GM21390 (cell line): ENCODE measurements around the gene CDH24.

Experiments
- ATAC-seq: cut with Tn5 transposase; IDR thresholded peaks from one replicate; pipeline ENCODE4 v1.9.1; 2021; ENCODE audit not compliant: unreplicated experiment

The CDH24 gene

DNA sequence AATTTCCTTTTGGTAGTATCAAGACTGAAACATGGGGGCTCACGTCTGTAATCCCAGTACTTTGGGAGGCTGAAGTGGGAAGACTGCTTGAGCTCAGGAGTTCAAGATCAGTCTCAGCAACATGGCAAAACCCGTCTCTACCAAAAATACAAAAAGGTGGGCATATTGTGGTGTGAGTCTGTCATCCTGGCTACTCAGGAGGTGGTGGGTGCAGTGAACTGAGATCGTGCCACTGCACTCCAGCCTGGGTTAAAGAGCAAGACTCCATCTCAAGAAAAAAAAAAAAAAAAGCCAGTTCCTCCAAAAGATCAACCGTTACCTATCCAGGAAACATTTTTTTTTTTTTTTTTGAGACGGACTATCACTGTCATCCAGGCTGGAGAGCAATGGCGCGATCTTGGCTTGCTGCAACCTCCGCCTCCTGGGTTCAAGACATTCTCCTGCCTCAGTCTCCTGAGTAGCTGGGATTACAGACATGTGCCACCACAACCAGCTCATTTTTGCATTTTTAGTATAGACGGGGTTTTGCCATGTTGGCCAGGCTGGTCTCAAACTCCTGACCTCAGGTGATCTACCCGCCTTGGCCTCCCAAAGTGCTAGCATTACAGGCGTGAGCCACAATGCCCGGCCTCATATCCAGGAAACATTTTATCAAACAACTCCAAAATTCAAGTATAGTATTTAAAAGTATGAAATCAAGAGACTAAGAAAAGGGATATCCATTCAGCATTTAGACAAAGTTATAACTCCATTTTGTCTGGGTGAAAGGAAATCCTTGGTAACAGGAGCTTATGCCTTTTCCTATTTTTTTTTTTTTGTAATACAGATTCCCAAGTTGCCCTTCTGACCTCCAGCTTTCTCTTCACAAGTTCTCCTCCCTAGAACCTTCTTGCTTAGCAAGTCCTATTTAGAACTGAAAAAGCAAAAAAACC lies 34.2 kb upstream of the CDH24 start:
- ATAC-seq, result no peak

DNA sequence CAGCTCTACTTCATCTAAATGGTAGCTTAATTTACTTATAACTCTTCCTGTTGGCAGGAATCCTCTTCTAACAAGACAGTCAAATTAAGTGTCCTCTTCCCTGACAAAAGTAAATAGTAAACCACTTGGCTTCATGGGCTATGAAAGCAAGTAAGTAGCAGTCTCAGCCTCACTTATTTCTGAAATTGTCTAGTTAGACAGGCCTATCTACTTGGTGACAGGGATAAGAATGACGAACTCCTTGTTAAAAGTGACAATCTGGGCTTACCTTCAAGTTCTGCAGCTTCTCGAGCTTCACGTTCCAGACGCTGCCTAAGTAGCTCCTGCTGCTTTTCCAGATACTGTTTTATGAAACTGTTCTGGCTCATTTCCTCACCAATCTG lies 32.9 kb upstream of the CDH24 start:
- ATAC-seq, result no peak

DNA sequence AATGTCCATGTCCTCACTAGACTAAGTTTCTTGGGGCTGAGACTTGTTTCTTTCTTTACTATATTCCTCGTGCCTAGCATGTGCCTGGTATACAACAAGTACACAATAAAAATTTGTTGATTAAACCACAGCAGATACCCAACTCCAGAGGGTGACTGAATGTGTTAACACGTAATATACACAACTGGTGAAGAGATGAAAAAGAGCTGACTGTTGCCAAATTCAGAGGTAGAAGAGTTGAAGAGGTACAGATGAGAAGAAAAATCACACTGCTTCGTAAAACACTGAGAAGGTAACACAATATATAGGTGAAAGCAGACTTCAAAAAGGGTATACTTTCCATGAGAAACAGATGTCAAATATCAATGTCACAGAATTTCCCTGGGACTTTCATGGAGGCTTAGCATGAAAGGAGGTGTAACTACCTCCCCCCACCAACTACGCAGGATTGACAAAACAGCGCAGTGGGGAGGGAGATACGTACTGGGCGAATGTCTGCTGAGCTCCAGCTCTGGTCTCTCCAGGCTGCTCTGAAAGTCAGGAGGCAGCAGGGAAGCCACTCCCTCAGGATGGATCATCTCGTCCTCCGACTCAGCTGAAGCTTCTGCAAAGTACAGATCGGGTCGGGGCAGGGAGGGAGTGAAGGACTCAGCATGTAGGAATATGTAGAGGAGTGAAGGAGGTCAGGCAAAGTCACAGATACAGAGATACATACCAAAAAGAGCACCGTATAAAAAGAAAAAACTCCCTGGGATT lies 32.4 kb upstream of the CDH24 start:
- ATAC-seq, result no peak

DNA sequence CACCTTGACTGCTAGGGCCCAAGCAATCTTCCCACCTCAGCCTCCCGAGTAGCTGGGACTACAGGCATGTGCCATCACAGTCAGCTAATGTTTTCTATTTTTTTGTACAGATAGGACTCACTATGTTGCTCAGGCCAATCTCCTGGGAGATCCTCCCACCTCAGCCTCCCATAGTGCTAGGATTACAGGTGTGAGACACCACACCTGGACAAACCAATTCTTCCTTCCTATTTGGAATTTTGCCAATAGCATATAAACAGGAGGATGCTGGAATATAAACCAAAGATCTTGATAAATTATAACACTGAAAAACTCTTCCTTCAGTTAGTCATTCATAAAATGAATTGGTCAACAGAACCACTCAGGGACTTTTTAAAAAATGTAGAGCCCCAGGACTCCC lies 29.2 kb upstream of the CDH24 start:
- no peak for ATAC-seq

DNA sequence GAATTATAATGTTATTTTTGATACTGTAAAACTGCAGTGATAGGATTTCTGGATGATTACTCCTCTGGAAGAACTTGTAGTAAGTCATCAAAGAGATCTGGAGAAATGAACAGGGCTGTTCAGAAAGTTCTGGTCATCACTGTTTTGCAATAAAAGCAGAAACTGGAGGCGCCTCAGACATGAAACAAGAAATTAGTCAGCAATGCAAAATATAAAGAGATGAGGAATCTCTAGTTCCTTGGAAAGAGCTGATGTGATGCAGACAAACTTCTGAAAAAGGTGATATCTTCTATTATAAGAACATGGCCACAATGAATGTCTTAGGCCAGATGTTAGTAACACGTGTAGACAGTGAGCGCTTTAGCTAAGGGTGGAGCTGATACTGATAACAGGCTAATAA lies 28.1 kb upstream of the CDH24 start:
- ATAC-seq, result no peak

DNA sequence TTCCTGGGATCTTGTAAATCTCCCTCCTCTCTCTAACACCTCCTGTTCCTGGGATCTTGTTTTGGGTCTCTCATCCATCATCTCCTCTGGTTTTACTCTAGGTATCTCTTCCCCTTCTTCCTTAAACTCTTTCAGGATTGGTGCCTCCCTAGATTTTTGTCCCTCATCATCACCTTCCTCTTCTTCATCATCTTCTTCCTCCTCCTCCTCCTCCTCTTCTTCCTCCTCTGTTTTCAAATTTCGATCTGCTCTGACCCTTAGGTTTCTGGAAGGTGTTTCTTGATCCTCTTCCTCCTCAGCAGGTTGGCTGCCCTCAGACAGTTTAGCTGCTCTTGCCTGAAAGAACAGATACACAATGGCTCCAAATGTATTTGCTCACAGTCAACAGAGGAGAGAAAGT lies 23.2 kb upstream of the CDH24 start:
- no peak for ATAC-seq

DNA sequence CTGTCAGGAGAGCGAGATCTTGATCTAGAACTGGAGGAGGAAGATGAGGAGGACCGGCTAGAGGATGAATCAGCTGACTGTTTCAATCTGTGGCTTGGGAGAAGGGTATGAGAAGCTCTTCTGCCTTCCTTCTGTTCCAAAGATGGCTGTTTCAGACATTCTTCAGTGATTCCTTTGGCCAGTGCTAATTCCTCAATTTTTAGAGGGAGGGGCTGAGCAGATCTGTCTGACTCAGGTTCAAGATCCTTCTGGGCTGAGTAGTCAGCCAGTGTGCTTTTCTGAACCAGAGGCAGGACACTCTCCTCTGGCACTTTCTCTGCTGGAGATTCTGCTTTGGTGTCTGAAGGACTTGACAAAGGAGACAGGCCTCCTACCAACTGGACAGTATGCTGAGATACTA lies 22.4 kb upstream of the CDH24 start:
- ATAC-seq, result no peak

DNA sequence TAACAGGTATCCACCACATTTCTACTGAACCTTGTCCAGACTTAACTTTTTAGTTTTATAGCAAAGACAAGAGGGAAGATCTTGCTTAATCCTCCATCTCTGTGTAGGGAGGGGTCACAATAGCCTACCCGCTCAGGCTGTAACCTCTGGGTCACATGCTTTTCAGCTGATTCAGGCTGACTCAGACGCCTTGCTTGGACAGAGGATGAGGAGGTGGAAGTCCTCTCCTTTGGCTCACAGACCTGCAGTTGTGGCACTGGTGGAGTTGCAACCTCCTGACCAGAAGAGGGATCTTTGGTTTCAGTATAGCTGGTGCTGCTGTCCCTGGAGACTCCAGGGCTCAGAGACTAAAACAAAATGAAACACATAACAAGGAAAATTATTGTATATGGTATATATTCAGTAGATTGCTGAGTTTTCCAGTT lies 21.4 kb upstream of the CDH24 start:
- no peak for ATAC-seq

DNA sequence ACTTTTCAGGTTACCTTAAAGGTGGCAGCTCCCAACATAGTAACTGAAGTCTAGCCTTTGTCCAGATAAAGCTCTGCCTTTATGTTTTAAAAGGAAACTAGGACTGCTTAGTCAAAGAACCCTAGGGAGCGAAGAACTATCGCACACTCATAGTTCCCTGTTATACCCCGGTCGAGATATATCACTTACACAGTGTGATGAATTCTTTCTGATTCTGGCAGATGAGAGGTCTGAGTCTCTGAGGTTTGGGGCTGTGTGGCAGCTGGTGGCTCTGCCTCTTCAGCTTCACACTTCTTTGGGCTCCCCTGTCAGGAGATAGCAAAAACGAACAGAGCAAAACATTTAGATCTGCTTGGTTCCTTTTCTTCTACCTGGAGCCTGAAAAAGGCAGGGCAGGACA lies 20.6 kb upstream of the CDH24 start:
- ATAC-seq, result no peak

DNA sequence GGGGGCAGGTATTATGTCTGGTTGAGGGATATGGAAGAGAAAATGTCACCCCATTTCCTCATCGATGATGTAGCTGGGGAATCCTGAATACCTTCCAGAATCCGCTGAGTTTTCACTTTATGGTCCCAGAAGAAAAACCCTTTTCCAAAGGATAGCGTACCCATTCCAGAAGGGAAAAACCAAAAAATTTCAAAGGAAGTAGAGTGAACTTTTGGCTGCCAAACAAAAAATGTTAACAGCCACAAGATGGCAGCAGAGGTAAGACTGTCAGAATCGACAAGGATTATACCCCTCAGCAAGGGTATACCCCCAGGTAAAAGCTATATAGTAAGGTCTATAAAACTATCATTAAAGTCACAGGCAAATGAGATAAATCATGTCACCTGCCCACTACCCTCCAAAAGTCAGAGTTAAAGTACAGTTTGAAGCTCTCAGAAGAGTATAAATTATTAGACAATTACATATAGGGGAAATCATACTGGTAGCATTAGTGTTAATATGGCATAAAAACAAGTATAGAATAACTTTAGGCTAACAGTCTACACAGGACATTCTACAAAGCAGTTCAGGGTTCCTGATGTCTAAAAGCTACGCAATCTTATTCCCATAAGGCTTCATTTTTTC lies 19.6 kb upstream of the CDH24 start:
- no peak for ATAC-seq

DNA sequence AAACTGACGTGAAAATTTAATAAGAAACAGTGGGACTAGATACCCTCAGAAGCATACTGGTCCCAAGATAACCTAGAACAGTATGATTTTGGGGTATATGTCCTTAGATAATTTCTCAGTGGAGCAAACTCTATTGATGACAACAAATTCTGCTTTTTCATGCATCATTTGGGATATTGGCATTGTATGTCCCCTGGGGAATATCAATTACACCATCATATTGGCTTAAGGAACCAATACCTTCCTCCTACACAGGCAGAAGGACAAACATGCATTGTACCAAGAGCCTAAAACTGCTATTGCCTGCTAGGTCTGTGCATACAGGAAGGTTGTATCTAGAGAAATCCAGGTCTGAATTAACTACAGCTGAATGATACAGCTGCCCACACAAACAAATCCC lies 17.6 kb upstream of the CDH24 start:
- ATAC-seq, result no peak

DNA sequence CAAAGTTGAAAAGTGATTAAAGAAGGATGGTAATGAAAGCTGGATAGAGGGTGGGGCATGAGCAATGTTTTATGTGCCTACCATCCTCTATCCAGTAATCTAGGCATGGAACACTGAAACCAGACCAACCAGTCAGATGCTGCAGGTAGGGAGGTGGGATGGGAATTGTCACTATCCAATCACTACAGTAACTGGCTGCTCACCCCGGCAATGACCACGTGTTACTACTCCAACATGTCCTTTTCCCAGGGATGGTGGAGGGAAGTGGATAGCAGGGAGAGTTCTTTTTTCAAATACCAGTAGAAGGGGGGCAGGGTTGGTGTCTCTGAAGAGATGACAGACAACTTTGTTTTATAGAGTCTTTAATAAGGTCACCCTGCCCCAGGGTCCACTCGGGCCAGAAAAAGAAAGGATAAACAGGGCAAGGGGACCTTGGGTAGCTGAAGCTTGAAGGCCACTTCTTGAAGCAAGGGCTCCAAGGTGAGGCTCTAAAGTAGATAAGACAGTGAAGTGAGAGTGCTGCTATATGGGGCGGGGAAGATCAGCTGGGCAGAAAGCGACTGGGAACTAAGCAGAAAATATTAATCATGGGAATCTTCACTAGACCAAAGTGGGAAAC lies 14.7 kb upstream of the CDH24 start:
- ATAC-seq, result no peak

DNA sequence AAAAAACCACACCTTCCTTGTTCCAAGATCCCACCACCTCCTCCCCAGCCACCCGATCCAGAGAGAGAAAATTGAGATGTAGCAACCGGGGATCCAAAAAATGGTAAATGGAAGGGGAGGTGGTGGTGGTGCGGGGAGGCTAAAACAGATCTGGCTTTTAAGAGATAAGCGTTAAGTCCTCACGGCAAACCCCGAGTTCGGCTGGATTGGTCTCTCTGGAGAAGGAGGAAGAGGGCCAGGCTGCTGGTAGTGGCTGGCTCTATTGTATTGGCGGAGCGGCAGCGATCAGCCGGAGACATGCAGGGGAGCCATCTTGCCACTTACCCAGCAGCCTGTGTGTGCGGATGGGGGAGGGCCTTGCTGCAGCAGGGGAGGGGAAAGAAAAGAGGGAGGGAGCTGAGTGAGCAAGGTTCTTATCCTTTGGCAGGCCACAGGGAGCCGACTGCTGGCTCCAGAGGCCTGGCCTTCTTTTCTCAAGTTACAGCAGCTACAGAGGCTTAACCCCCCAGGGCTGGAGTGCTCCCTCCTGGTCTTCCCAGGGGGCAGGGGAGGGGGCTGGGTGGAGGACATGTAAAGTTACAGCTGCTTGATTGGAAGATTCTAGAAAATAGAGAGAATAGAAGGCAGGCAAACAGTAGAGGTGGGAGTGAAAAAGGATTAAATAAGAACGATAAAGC lies 14.1 kb upstream of the CDH24 start:
- peak; percentile 88 for ATAC-seq

DNA sequence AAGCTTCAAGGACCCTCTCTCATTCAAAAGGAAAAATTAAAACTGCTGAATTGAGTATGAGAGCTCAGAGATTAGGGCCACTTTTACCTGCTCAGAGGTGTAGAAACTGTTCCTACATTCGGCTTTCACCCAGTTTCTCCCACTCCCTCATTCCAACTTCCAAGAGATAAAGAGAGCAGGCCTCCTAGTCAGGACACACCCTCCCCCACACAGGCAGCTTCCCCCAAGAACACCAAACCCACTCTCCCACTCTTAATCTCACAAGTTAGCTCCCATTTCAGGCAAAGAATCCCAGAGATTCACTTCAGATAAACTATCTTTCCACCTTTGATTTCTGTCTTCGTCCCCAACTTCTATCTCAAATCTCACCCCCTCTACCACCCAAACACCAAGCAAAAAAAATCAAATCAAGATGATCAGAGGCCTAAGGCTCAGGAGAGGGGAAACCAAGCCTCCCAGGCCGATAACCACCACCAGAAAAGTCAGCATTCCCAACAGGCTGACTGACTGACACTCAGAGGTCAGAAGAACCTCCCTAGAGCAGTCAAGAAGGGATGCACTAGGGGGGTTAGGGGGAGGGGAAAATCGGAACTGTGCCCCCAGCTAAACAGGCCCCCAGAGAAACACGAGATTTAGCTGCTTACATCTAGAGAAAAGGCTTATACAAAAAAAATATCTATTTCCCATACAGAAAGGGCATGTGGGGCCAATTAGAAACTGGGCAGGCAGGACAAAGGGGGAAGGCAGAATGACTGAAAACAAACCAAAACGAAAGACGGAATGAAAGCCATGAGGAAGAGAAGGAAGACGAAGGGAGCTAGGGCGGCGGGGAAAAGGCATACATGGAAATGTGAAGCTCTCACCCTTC lies 13.2 kb upstream of the CDH24 start:
- no peak for ATAC-seq

DNA sequence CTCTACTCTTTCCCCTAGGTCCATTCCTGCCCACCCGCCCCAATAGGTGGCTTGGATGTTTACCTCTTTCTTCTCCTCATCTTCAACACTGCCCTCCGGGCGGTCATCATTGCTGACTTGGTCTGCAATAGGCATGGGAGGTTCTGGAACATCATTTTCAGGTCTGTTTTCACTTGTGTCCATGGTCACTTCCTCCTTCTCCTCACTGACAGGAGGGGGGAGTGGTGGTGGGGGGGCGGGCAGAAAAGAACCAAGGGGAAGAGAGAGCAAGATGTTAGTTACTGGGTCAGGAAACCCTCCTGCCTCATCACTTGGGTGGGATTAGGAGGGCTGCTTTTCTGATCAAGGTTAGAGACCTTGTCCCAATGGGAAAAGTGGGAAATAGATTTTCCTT lies 12.1 kb upstream of the CDH24 start:
- no peak for ATAC-seq

DNA sequence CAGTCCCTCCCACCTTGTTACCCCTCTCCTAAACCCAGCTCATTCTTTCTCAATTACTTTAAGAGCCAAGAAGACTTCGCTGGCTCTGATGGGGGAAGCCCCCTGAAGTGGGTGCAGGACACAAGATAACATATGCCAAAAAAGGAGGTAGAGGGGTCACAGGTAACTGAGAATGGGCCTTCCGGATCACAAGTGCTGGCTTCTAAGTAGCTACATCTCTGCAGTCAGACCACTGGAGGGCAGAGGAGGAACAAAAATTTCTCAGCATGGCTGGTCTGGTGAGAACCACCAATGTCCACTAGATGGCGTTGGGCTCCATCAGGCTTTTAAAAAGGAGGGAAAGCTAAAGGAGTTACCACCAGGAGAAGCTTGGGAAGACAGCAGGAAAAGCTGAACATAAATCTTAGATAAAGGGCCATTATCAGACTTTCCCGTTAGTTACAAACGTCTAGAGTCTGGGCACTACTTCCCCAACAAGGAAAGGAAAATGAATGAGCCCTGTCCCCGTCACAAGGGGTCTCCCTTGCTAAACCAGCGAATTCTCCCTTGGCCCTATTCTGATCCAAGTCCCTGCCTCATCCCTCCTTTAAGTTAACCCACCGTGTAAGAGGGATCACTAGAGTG lies 11.6 kb upstream of the CDH24 start:
- ATAC-seq, result peak; percentile 59

DNA sequence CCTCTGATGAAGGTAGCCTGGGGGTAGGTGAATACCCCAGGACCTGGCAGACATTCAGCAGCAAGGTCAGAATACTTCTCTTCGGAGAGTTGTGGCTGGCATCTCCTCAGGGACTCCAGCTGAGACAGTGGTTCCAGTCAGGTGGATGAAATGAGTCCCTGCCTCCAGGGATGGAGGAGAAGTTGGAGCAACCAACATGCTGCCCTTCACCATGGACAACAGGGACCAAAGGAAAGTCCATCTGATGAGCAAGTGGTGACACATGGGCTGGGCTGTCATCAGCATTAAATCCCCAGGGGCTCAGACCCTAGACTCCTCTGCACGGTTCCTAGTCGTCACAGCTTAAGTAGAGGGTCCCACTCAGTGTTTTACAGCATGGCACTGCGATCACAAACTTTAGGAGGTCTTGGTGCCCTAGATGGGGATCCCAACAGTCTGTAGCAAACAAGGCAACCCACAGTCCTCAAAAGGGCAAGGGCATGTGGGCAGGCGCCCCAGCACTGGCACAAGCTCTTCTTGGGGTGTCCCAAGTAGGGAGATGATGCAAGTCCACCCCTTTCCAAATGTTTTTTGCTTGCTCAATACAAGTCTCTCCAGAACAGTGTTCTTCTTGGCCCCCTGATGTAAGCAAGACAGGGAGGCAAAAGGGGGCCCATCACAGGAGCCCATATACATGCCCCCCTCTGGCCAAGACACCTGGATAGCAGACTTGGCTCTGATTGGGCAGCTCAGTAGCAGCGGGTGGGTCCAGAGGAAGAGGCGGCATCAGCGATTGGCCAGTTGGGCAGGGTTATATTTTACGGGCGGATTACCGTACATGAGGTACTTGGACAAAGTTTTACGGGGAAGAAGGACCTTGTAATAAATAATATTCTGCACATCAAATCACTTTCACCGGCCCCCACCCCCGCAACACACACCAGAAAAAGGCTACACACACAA lies 10.8 kb upstream of the CDH24 start:
- no peak for ATAC-seq
